ENCODE data around the gene CLDN7.

CLDN7 gene

GRCh38 chr17:7279448-7279847, 17.2 kb upstream of the CLDN7 start:
- Histone ChIP-seq H2AFZ (ENCODE audit: low read length) (no peak overlapping the region), H3K23ac (ENCODE audit: low read depth, low read length, poor library complexity) (no peak overlapping the region), H3K9ac (ENCODE audit: low read depth, low read length, poor library complexity) (no peak overlapping the region), H2BK5ac (ENCODE audit: low read length) (no peak overlapping the region), H3K4me2 (ENCODE audit: insufficient read depth, low read length, poor library complexity, severe bottlenecking) (no peak overlapping the region), H2BK12ac (ENCODE audit: low read length) (no peak overlapping the region), H2BK15ac (ENCODE audit: low read length) (no peak overlapping the region), H2BK120ac (ENCODE audit: low read depth, low read length) (no peak overlapping the region), H3K4me3 (ENCODE audit: low read length in 2 of 2) (no peak overlapping the region), H3K4me1 (ENCODE audit: control insufficient read depth in 2 of 2, insufficient read depth in 1 of 2, low read depth in 1 of 2, low read length in 2 of 2) (peaks cover 9 to 16% of the 10 kb centered on the region in 2 donors), H3K9me3 (replicated peaks in 1 of 2; ENCODE audit: control insufficient read depth in 2 of 2, insufficient read depth in 1 of 2, low read depth in 1 of 2, low read length in 2 of 2) (no peaks in the 10 kb centered on the region), H3K36me3 (replicated peaks in 1 of 2; ENCODE audit: control insufficient read depth in 2 of 2, insufficient read depth in 2 of 2, low read length in 2 of 2) (no peaks in the 10 kb centered on the region), H3K14ac (ENCODE audit: low read length) (no peak overlapping the region), H3K27ac (replicated peaks; ENCODE audit: low read length) (no peak overlapping the region), H3K18ac (ENCODE audit: low read length) (no peak overlapping the region), H3K27me3 (ENCODE audit: control insufficient read depth in 3 of 3, insufficient read depth in 3 of 3, low read depth in 1 of 3, low read length in 3 of 3) (peaks cover 0 to 18% (median 9%) of the 10 kb centered on the region in 3 experiments), H3K4ac (ENCODE audit: low read length) (no peak overlapping the region), H3K79me1 (ENCODE audit: low read depth, low read length) (peaks cover 3% of the 10 kb centered on the region), H4K91ac (ENCODE audit: low read depth, low read length, poor library complexity) (no peak overlapping the region), H4K8ac (ENCODE audit: low read depth, low read length) (no peak overlapping the region), H2AK5ac (ENCODE audit: low read depth, low read length) (no peak overlapping the region)
- DNase-seq (ENCODE audit: low spot score): no peak
- WGBS, 2 donors (ENCODE audit: extremely low coverage in 2 of 2, insufficient read length in 2 of 2, insufficient replicate concordance in 1 of 2): no CpG with 5 or more reads among the region's 8 CpGs

GRCh38 chr17:7266784-7267183, 4.5 kb upstream of the CLDN7 start:
- no peak overlapping the region for H2BK120ac ChIP-seq (ENCODE audit: low read depth, low read length)
- H2AK5ac ChIP-seq (ENCODE audit: low read depth, low read length): no peak overlapping the region
- H3K18ac ChIP-seq (ENCODE audit: low read length): no peak overlapping the region
- peaks cover 7 to 11% of the 10 kb centered on the region in 2 donors for H3K4me1 ChIP-seq (ENCODE audit: control insufficient read depth in 2 of 2, insufficient read depth in 1 of 2, low read depth in 1 of 2, low read length in 2 of 2)
- peaks cover under 1% of the 10 kb centered on the region for H3K79me1 ChIP-seq (ENCODE audit: low read depth, low read length)
- no peak overlapping the region for H2AFZ ChIP-seq (ENCODE audit: low read length)
- no peak overlapping the region for H4K8ac ChIP-seq (ENCODE audit: low read depth, low read length)
- no peak overlapping the region for H3K9ac ChIP-seq (ENCODE audit: low read depth, low read length, poor library complexity)
- no CpG with 5 or more reads among the region's 1 CpG for WGBS, 2 donors (ENCODE audit: extremely low coverage in 2 of 2, insufficient read length in 2 of 2, insufficient replicate concordance in 1 of 2)
- no peak overlapping the region for H3K14ac ChIP-seq (ENCODE audit: low read length)
- H4K91ac ChIP-seq (ENCODE audit: low read depth, low read length, poor library complexity): no peak overlapping the region
- no peak overlapping the region for H2BK12ac ChIP-seq (ENCODE audit: low read length)
- H2BK15ac ChIP-seq (ENCODE audit: low read length): no peak overlapping the region
- no peak for DNase-seq (ENCODE audit: low spot score)
- H3K27ac ChIP-seq (replicated peaks; ENCODE audit: low read length): no peak overlapping the region
- H2BK5ac ChIP-seq (ENCODE audit: low read length): no peak overlapping the region
- no peaks in the 10 kb centered on the region for H3K36me3 ChIP-seq (replicated peaks in 1 of 2; ENCODE audit: control insufficient read depth in 2 of 2, insufficient read depth in 2 of 2, low read length in 2 of 2)
- H3K23ac ChIP-seq (ENCODE audit: low read depth, low read length, poor library complexity): no peak overlapping the region
- H3K27me3 ChIP-seq (ENCODE audit: control insufficient read depth in 3 of 3, insufficient read depth in 3 of 3, low read depth in 1 of 3, low read length in 3 of 3): peaks cover 12 to 32% (median 26%) of the 10 kb centered on the region in 3 experiments
- H3K4me3 ChIP-seq (ENCODE audit: low read length in 2 of 2): no peak overlapping the region
- no peak overlapping the region for H3K4ac ChIP-seq (ENCODE audit: low read length)
- H3K4me2 ChIP-seq (ENCODE audit: insufficient read depth, low read length, poor library complexity, severe bottlenecking): no peak overlapping the region
- peaks cover 0 to 1% of the 10 kb centered on the region in 2 donors for H3K9me3 ChIP-seq (replicated peaks in 1 of 2; ENCODE audit: control insufficient read depth in 2 of 2, insufficient read depth in 1 of 2, low read depth in 1 of 2, low read length in 2 of 2)

- Histone ChIP-seq H3K27me3 (ENCODE audit: control insufficient read depth in 3 of 3, insufficient read depth in 3 of 3, low read depth in 1 of 3, low read length in 3 of 3) (peaks cover 20 to 45% (median 44%) of the 10 kb centered on the region in 3 experiments), H3K4ac (ENCODE audit: low read length) (no peak overlapping the region), H3K4me3 (ENCODE audit: low read length in 2 of 2) (no peak overlapping the region), H3K9ac (ENCODE audit: low read depth, low read length, poor library complexity) (no peak overlapping the region), H3K18ac (ENCODE audit: low read length) (no peak overlapping the region), H2BK15ac (ENCODE audit: low read length) (peak overlapping the region; percentile 35), H3K4me2 (ENCODE audit: insufficient read depth, low read length, poor library complexity, severe bottlenecking) (no peak overlapping the region), H2BK12ac (ENCODE audit: low read length) (no peak overlapping the region), H3K79me1 (ENCODE audit: low read depth, low read length) (peaks cover 3% of the 10 kb centered on the region), H3K9me3 (replicated peaks in 1 of 2; ENCODE audit: control insufficient read depth in 2 of 2, insufficient read depth in 1 of 2, low read depth in 1 of 2, low read length in 2 of 2) (peaks cover 0 to 1% of the 10 kb centered on the region in 2 donors), H2AK5ac (ENCODE audit: low read depth, low read length) (no peak overlapping the region), H4K91ac (ENCODE audit: low read depth, low read length, poor library complexity) (no peak overlapping the region), H2AFZ (ENCODE audit: low read length) (peak overlapping the region; percentile 55), H3K14ac (ENCODE audit: low read length) (no peak overlapping the region), H3K36me3 (replicated peaks in 1 of 2; ENCODE audit: control insufficient read depth in 2 of 2, insufficient read depth in 2 of 2, low read length in 2 of 2) (peaks cover 8 to 21% of the 10 kb centered on the region in 2 donors), H3K27ac (replicated peaks; ENCODE audit: low read length) (no peak overlapping the region), H2BK5ac (ENCODE audit: low read length) (no peak overlapping the region), H2BK120ac (ENCODE audit: low read depth, low read length) (no peak overlapping the region), H3K4me1 (ENCODE audit: control insufficient read depth in 2 of 2, insufficient read depth in 1 of 2, low read depth in 1 of 2, low read length in 2 of 2) (peaks cover 7 to 11% of the 10 kb centered on the region in 2 donors), H4K8ac (ENCODE audit: low read depth, low read length) (no peak overlapping the region), H3K23ac (ENCODE audit: low read depth, low read length, poor library complexity) (no peak overlapping the region)
- WGBS, 2 donors (ENCODE audit: extremely low coverage in 2 of 2, insufficient read length in 2 of 2, insufficient replicate concordance in 1 of 2): no CpG with 5 or more reads among the region's 4 CpGs
- DNase-seq (ENCODE audit: low spot score): no peak
These were observed 1.5 kb upstream of the CLDN7 start for GRCh38 chr17:7263801-7264078.

DNA sequence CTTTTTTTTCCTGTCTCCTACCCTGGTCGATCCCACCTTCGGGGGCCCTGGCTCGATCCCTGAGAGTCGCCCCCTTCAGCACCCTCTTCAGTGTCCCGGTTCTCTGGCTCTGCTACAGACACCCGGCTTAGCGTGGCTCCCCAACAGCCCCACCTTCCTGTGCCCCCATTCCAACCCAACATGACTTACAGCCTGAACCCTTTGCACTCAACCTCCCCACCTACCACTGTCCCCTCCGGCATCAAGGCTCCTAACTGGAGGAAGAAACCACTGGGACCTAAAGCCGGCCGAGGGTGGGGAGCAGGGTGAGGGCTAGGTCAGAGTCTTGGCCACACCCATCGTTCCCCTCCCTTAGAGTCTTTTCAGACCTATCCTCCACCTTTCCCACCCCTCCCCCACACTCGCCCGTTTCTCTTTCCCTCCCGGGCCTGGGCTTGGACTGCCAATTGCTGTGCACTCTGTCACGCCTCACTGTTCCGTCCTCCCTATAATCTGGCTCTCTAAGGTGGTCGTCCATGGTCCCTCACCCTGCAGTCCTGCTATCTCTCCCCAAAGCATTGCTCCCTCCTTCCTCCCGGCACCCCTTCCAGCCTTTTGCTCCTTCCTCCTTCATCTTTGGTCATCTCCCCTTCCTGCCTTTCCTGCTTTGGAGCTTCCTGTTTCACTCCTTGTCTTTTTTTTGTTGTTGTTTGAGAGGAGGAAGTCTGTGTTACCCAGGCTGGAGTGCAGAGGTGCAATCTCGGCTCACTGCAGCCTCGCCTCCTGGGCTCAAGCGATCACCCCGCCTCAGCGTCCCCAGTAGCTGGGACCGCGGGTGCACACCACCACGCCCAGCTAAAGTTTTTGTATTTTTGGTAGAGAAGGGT, 890 bp upstream of the CLDN7 start:
- Histone ChIP-seq H2BK5ac (ENCODE audit: low read length) (peak overlapping the region; percentile 90), H3K9me3 (replicated peaks in 1 of 2; ENCODE audit: control insufficient read depth in 2 of 2, insufficient read depth in 1 of 2, low read depth in 1 of 2, low read length in 2 of 2) (peaks cover 0 to 1% of the 10 kb centered on the region in 2 donors), H3K27ac (replicated peaks; ENCODE audit: low read length) (no peak overlapping the region), H4K8ac (ENCODE audit: low read depth, low read length) (no peak overlapping the region), H2BK15ac (ENCODE audit: low read length) (peak overlapping the region; percentile 35), H3K9ac (ENCODE audit: low read depth, low read length, poor library complexity) (no peak overlapping the region), H2AFZ (ENCODE audit: low read length) (peak overlapping the region; percentile 55), H2AK5ac (ENCODE audit: low read depth, low read length) (peak overlapping the region; percentile 96), H3K23ac (ENCODE audit: low read depth, low read length, poor library complexity) (peak overlapping the region; percentile 3), H3K14ac (ENCODE audit: low read length) (peak overlapping the region; percentile 21), H3K36me3 (replicated peaks in 1 of 2; ENCODE audit: control insufficient read depth in 2 of 2, insufficient read depth in 2 of 2, low read length in 2 of 2) (peaks cover 11 to 27% of the 10 kb centered on the region in 2 donors), H3K4me1 (ENCODE audit: control insufficient read depth in 2 of 2, insufficient read depth in 1 of 2, low read depth in 1 of 2, low read length in 2 of 2) (peaks cover 7 to 11% of the 10 kb centered on the region in 2 donors), H2BK12ac (ENCODE audit: low read length) (no peak overlapping the region), H3K27me3 (ENCODE audit: control insufficient read depth in 3 of 3, insufficient read depth in 3 of 3, low read depth in 1 of 3, low read length in 3 of 3) (peaks cover 20 to 45% (median 44%) of the 10 kb centered on the region in 3 experiments), H3K79me1 (ENCODE audit: low read depth, low read length) (peaks cover 3% of the 10 kb centered on the region), H4K91ac (ENCODE audit: low read depth, low read length, poor library complexity) (no peak overlapping the region), H3K4me2 (ENCODE audit: insufficient read depth, low read length, poor library complexity, severe bottlenecking) (peak overlapping the region; percentile 34), H2BK120ac (ENCODE audit: low read depth, low read length) (no peak overlapping the region), H3K4ac (ENCODE audit: low read length) (no peak overlapping the region), H3K18ac (ENCODE audit: low read length) (peak overlapping the region; percentile 11), H3K4me3 (ENCODE audit: low read length in 2 of 2) (peak overlapping the region in 1 of 2 donors; percentile 50)
- no CpG with 5 or more reads among the region's 26 CpGs for WGBS, 2 donors (ENCODE audit: extremely low coverage in 2 of 2, insufficient read length in 2 of 2, insufficient replicate concordance in 1 of 2)
- no peak for DNase-seq (ENCODE audit: low spot score)
